Activated CD8-positive, alpha-beta memory T cell treated with anti-CD3 and anti-CD28 coated beads, Interleukin-2, amount 50 U/mL, for 1 hour (primary cell): ENCODE results near the gene TOM1L2.
"Not testable (repeated sequence)": the region's sequence is repeated elsewhere in the genome, so short reads cannot be mapped to it uniquely, and the experiment has no call there.

Experiments used
- DNase-seq: peaks from one replicate; pipeline ENCODE4 v3.0.0-alpha.2; 2020; ENCODE audit errors: extremely low read depth

TOM1L2 gene

DNA sequence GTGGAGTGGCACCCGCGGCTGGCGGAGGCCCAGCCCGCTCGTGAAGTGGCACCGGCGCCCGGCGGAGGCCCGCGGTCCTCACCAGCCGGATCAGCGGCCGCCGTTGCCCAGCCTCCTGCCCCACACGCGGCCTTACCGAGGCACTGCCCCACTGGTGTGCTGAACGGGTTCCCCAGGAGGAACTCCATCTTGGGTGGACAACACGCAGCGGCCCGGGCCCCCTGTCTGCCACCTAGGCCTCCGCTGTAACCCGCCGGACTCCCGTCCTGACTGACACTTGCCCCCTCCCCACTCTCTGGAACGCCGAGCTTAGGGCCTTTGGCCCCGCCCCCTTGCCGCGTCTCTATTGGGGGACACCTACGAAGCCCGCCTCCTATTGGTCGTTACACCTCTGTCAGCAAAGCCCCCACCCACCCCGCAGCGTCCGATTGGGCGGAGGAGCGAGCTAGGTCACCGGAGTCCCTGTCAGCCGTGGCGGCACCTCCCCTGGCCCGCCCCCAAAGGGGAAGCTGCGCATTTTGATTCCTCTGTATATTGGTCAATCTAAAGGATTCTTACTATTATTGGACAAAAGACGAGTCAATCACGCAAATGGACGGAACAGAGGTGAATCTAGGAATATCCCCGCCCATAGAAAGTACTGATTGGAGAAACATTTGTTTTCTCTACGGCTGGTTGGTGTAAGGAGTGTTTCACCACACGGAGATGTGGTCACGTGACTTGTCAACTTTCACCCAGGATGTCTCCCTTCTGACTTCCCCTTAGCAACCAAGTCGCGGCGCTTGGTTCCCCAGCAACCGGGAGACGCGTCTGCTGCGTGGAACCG lies at the start of gene TOM1L2, which contains the start of gene DRC3:
Gene TOM1L2 (minus strand): TSS at position 275 of the 826 bp plus-strand sequence. CDS start 87 bp downstream, at position 188.
Gene DRC3 (plus strand): TSS at position 737 of the 826 bp plus-strand sequence. CDS start 4,737 bp downstream, outside the sequence.
- peak; percentile 100 for DNase-seq

DNA sequence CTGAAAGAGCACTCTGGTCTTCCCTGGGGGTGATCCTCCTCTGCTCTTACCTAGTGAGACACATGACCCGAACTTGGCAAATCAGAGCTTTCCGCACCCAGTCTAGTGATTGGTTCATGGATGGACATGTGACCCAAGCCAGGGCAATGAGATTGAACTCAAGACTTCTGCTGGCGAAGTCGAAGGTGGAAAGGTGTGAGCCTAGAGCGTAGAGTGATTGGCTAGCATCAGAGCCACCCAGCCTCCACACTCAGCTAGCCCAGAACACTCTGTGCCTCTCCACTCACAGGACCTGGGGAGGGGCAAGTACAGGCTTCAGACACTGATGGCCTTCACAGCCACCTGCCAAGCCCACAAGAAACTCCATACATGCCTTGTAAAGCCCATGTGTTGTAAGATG lies 49.2 kb upstream of the TOM1L2 start:
- DNase-seq = no peak

DNA sequence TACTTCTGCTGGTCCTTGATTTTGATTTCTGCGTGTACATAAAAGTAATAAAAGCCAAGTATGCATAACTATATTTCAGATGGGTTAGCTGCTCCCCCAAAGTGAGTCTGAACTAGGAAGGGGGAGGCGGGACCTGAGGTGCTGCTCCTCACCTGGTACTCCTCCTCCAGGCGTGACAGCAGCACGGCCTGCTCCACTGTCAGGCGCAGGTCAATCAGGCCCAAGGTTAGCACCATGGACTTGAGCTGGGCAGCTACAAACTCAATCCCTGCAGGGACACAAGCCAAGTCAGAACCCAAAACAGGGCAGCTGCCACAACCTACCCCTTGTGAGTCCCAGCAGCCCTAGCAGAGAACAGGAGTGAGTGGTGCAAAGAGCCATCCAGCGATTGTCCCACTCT lies 48.8 kb upstream of the TOM1L2 start:
- no peak for DNase-seq

DNA sequence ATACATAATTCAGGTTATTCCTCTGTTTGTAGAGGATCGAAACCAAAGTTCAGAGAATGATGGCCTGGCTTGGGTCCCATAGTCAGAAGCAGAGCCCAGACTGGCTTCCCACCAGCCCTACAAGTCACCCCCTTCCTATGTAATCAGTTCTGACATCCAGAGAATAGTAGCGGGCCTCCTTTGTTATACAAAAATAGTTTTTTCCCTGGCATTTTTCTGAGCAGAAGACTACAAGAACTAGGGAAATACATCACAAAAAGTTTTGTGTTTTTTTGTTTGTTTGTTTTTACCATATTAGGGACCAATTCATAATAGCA lies 47.6 kb upstream of the TOM1L2 start:
- no peak for DNase-seq

DNA sequence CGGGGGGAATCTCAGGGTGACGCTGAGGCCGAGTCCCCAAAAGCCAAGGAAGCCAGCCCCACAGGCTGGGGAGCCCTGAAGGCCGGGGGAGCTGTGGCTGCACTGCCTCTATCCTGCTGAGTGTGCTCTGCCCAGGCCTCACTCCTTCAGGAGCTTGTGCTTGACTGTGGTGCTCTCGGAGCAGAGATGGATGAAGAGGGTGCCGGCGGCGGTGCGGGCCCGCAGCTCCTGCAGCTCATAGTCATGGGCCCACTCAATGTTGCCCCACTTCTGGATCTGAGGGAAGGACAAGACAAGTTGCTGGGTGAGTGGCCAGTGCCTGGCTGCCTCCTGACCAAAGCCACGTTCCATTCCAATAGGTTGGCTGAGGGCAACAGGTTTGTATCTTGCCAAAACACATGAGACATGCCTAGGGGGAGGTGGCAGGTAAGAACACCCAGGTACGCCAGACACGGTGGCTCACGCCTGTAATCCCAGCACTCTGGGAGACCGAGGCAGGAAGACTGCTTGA lies 46.3 kb upstream of the TOM1L2 start:
- DNase-seq = no peak

DNA sequence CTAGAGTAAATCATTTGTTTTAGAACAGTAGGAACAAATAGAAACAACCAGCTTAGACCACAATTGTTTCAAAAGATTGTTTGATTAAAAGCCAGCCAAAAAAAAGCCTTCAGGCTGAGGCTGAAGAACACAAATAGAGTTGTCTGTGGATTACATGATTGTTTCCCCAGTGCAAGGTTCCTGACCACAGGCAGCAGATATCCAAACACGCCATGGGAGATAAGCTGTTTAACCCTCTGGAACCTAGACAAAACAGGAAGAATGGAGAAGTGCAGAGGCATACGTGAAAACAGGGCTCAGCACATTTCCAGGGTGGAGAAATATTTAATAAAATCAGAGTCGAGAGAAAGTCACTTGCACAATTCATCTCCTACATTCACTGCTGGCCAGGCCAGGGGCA lies 45.8 kb upstream of the TOM1L2 start:
- DNase-seq = no peak

DNA sequence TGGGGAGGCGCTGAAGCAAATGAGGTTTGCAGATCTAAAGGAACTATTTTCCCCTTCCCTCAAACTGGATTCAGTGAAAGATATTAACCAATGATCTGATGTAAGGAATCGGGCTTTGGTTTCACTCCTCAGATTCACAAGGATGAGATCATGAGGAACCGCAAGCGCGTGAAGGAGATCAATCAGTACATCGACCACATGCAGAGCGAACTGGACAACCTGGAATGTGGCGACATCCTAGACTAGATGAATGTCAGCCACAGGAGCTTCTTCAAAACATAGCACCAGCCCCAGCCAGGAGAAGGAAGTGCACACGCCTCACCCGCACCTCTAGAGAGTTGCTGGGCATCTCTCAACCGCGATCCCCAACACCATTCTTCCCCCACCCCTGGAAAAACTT lies 44.2 kb upstream of the TOM1L2 start:
- no peak for DNase-seq

DNA sequence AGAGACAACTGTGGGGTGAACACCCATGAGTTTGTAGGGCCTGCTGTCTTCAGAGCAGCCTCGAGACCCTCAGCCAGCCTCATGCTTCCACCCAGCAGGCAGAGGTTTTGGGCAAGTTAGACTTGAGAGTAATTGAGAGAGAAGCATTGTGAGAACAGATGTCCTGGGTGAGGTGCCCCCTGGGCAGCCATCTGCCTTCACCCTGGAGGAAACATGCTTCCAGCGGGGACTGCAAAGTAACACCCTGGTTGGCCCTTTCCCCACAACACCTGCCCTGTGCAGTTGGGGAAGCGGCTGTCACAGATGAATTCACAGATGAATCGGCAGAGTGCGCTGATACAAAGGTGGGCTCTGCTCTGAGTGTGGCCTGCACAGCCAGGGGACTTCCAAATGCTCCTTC lies 43.4 kb upstream of the TOM1L2 start:
- DNase-seq = no peak

DNA sequence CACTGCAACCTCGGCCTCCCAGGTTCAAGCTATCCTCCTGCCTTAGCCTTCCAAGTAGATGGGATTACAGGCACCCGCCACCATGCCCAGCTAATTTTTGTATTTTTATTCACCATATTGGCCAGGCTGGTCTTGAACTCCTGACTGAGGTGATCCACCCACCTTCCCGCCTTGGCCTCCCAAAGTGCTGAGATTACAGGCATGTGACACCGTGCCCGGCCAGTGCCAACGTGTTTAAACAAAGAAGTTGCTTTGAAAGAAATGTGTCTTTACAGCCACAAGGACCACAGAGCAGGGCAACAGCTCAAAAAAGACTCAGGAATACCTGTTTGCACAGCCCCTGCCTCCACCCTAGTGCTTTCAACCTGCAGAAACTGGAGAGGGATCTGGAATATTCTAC lies 41.8 kb upstream of the TOM1L2 start:
- DNase-seq = no peak

DNA sequence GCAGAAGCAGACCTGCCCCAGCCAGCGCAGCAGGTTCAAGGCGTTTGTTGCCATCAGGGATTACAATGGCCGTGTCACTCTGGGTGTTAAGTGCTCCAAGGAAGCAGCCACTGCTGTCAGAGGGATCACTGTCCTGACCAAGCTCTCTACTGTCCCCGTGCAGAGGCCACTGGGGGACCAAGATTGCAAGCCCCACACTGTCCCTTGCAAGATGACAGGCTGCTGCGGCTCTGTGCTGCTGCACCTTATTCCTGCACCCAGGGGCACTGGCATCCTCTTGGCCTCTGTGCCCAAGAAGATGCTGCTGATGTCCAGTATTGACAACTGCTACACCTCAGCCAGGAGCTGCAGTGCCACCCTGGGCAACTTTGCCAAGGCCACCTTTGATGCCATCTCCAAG lies 39.1 kb upstream of the TOM1L2 start:
- DNase-seq = no peak

DNA sequence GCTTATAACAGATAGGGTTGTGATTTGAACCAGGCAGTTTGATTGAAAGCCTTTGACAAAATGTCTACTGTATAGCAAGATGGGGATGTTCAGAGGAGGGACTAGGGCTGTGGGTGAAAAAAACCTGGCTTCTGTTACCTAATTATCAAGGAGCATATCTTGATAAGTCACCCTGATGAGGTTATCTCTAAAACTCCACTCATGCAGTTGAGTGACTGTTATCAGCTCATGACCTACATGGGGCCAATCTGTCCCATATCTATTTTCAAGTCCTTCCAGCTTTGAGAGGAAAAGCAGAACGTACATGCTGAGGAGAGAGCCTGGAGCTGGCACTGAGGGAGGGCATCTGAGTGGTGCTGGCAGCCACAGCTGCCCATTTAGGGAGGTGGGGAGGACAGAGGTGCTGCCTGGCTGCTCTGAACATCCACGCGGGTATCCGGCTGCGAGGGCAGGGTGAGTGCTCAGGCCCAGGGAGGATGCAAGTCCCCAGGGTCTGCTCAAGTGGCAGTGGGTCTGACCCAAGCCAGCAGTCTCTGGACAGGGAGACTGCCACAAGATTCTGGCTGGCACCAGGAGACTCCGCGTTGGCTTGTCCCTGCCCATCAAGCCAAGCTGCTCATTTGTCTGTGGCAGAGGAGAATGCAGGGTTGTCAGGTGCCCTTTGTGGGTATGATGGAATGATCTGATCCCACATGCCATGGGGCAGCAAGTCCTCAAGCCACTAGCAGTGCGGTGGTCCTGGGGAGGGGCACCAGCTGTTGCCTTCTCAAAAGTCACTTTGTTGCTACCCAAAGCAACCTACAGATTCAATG lies 37.6 kb upstream of the TOM1L2 start:
- DNase-seq = no peak

DNA sequence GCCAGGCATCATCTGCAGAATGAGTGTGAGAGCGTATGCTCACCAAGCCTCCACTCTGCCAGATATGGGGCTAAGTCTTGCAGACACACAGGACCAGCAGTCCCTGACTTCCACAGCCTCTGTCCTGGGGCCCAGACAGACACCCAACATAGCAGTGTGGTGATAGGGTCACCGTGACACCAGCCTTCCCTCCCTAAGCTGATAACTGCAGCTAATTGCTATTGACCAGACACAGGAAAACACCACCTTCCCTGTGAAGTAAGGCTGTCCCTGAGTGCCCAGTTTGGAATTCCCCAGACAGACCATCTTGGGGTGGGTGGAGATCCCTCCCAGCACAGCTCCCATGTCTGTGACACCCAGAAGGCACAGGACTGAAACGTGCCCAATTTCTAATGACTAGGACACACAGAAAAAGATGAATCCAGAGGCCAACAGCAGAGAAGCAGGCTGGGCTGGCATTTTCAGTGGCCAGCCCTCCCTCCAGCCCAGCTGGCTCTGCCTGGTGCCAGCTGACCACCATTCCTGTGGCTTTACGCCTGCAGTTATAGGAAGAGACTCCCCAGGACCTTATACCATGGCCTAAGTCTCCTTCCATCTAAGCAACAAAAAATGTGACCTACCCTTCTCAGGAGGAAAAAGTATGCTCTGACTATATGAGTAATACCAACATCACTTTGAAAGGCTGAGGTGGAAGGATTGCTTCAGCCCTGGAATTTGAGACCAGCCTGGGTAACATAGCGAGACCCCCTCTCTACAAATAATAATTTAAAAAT lies 36.5 kb upstream of the TOM1L2 start:
- DNase-seq = no peak

DNA sequence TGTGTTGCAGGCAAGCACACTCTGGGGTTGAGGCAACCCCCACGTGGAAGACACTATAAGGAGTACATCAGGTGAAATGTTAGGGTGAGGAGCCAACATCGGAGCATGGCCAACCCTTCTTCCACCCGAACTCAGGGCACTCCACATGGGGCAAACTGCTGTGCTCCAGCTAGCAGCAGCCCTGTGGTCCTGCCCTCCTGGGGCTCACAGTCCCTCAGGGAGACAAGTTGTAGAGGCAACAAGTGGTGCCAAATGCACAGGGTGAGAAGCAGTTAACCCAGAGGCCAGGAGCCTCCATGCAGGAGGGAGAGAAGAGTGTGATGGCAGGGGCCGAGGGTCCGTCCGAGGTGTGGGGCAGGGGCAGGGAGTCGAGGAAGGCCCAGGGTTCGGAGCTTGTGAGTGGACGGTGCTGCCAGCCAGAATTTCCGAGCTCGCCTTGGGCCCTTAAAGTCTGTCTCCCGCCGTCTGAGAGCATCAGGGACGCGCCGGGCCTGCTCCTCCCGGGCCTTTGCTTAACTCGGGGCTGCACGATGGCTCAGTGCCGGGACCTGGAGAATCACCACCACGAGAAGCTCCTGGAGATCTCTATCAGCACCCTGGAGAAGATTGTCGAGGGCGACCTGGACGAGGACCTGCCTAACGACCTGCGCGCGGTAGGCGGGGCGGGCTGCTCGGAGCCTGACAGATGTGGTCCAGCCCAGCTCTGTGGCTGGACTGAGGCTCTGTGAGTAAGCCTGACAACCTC lies 34.5 kb upstream of the TOM1L2 start:
- no peak for DNase-seq

DNA sequence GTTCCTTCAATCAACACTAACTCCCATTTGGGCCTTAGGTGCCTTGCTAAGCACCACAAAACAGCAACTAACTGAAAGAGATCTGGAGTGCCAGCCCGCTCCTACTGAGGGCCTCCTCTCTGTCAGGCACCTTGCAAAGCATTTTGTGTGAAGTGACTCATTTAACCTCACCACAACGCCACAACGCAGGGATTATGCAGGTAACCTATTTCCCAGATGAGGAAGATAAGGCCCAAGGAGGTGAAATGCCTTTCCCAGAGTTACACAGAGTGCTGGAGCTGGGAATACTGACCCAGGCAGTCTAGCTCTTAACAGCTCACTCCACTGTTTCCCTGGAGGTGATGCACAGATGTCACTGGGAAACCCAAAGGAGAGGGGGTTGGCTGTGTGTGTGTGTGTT lies 33.3 kb upstream of the TOM1L2 start:
- no peak for DNase-seq

DNA sequence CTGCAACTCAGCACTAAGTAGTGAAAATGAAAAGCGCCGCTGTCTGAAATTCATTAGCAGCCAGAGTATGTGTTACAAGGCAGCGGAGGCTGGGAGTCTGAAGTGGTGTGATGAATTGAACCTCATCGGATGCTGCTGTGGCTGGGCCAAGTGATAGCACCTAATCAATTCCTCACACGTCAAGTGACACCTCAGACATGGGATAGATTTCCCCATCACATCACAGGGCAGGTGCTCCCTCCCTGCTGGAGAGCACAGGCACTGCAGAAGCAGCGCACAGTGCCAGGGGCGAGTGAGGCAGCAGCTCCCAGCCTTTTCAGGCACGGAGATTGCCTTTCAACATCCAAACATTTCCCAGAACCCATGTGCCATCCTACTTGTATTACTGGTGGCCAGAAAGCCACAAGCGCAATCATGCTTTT lies 32.7 kb upstream of the TOM1L2 start:
- DNase-seq = no peak

DNA sequence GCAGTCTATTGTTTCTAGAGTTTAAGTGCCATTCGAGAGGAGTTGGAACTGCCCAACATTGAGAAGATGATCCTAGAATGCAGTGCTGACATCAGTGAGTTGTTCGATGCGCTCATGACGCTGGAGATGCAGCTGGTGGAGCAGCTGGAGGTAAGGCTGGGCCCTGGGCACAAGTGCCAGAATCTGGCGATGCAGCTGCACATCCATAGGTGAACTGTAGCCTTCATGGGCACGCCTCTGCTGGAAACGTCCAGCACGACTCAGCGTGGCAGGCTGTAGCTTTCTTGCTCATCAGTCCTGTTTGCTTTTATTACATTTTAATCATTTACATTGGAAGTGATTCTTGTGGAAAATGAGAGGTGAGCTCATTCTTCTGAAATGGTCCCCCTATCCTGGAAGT lies 32.1 kb upstream of the TOM1L2 start:
- no peak for DNase-seq

DNA sequence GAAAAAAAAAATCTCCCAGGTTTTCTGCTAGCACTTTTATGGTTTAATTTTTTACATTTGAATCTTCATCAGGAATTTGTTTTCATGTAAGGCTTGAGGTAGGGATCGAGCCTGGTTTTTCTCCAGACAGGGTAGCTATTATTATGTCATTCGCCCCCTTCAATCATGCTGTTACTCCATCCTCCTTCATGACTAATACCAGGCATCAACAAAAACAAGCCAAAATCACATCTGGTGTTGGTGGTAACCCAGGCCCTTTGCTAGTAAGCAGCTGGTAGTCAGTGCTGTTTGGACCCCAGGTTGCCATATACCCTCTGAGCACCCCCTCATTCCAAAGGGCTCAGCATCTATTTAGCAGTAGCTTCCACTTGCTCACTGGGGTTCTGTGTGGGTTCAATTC lies 30.0 kb upstream of the TOM1L2 start:
- no peak for DNase-seq

DNA sequence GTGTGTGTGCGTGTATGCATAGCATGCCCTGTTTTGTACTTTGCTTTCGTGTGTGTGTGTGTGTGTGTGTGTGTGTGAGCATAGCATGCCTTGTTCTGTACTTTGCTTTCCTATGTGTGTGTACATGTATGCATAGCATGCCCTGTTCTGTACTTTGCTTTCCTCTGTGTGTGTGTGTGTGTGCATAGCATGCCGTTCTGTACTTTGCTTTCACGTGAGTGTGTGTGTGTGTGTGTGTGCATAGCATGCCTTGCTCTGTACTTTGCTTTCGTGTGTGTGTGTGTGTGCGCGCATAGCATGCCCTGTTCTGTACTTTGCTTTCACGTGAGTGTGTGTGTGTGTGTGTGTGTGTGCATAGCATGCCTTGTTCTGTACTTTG lies 27.8 kb upstream of the TOM1L2 start:
- DNase-seq = no peak

DNA sequence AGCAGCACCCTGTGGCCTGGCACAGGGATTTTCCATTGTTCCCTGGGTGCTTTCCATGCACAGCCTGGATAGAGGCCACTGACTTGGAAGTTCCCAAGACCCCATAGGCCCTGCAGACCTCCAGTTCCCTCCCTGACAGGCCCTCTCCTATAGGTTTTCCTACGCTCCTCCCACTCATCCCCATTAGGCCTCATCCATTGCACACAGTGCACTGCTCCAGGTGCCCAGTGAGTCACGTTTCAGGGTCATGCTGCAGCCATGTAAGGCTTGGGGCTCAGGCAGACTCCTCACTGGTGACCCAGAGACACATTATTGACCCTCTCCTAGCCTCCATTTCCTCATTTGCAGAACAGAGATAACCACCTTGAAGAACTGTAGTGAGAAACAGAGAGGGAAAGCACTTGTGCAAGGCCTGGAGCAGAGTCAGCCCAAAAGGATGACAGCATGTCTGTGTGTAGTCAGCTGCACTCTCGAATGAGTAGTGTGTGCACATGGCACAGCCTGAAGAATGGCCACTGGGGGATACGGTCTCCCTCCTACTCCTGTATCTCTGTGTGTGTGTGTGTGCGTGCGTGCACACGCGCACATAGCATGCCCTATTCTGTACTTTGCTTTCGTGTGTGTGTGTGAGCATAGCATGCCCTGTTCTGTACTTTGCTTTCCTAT lies 27.3 kb upstream of the TOM1L2 start:
- DNase-seq = no peak

DNA sequence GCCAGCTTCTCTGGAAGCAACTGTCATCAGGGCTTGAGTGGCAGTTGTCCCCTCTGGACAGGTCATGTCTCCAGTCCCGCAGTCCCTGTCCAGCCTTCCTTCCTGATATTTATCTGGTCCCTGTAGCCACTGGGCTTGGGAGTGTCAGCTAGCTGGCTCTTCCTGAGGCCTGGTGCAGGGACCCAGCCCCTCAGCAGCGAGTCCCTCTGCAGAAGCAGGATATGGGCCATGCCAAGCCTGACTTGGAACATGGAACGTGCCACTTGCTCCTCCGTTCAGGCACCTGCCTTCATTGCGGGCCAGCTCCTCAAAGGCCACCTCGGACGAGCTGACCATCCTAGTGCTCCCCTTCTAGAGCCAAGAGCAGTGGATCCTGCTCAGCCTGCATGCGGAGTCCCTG lies 26.7 kb upstream of the TOM1L2 start:
- DNase-seq = no peak

DNA sequence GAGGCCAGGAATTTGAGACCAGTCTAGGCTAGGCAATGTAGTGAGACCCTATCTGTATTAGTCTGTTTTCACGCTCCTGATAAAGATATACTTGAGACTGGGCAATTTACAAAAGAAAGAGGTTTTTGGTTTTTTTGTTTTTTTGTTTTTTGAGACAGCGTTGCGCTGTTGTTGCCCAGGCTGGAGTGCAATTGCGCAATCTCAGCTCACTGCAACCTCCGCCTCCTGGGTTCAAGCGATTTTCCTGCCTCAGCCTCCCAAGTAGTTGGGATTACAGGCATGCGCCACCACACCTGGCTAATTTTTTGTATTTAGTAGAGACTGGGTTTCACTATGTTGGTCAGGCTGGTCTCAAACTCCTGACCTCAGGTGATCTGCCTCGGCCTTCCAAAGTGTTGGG lies 23.7 kb upstream of the TOM1L2 start:
- not testable (repeated sequence) for DNase-seq
